ENCODE data around the gene ATAD5. TPM values are rescaled to one million over a fixed set of nuclear protein-coding genes. Genes with fewer than 3 reads are reported as not detected.
A peak's percentile ranks its signal among the peaks of the same experiment; 100 is the strongest.

Gene ATAD5
- 1 to 10 TPM; 2.2 to 4.7 (median 4.0) TPM for total RNA-seq (2021; fragmentation: NEBNext Ultra II Directional; extraction: Animal tissue kit (Norgen Biotek cat#: 25700))
- long read RNA-seq, partial matches to known transcripts, result 2 of 2 reads
- long read RNA-seq, other reads (novel, unspliced or antisense), result 0 of 2 reads

DNA sequence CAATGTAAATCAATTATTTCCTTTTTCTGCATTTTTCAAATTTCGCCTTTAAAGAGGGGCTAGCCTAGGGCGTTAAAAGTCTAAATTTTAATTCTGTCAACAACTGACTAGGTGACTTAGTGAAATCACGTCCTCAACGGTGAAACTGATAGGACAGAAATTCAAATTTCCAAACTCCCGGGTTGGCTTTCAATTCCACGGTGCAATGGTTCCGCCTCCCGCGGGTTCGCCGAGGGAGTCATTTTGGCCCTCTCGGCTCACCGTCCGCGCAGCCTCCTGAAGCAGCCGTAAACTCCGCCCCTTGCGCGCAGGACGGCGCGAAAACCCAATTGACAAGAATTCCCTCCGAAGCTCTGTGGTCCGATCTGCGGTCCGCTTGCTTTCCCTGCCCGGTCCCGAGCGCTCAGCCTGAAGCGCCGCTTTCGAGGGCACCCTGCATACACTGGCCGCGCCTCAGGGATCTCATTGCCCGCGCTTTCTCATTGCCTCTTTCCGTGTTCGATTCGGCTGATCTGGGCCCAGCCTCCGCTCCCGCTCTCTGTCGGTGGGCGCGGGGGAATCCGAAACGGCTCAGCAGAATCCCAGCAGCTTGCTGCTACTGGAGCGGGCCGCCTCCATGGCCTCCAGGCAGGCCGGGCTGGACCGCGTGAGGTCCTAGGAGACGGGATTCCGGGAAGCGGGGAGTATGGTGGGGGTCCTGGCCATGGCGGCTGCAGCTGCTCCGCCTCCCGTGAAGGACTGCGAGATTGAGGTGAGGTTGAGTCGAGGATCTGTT, at the start of gene ATAD5:
Gene ATAD5, plus strand, starts transcription at position 304 of the 775 bp plus-strand sequence. Its CDS starts 382 bp downstream, at position 686.
- no peak for TF ChIP-seq CTCF (IDR thresholded peaks at IDR 0.05)
- H3K36me3 Mint-ChIP-seq (ENCODE audit: low read depth), result no peaks in the 10 kb centered on the region; the same call in none of the 2 replicates
- peak within 1 kb of the TSS; percentile 92 for H3K27ac Mint-ChIP-seq
- peak; percentile 90 for DNase-seq
- H3K9me3 Mint-ChIP-seq, result no peaks in the 10 kb centered on the region
- peak within 1 kb of the TSS; percentile 99 for H3K4me3 Mint-ChIP-seq
- peaks cover 18% of the 10 kb centered on the region for H3K4me1 Mint-ChIP-seq (ENCODE audit: low read depth)
- H3K27me3 Mint-ChIP-seq (ENCODE audit: insufficient read depth), result no peaks in the 10 kb centered on the region

- H3K27ac Mint-ChIP-seq, result no peak overlapping the region
- H3K4me1 Mint-ChIP-seq (ENCODE audit: low read depth), result peaks cover 13% of the 10 kb centered on the region
- TF ChIP-seq CTCF (IDR thresholded peaks at IDR 0.05), result no peak
- no peaks in the 10 kb centered on the region for H3K9me3 Mint-ChIP-seq
- DNase-seq, result no peak
- H3K27me3 Mint-ChIP-seq (ENCODE audit: insufficient read depth), result peaks cover 4% of the 10 kb centered on the region
- peaks cover 32% of the 10 kb centered on the region for H3K36me3 Mint-ChIP-seq (ENCODE audit: low read depth)
- no peak overlapping the region for H3K4me3 Mint-ChIP-seq
These were observed 49.6 kb upstream of the ATAD5 start for GRCh38 chr17:30782206-30782605.

DNA sequence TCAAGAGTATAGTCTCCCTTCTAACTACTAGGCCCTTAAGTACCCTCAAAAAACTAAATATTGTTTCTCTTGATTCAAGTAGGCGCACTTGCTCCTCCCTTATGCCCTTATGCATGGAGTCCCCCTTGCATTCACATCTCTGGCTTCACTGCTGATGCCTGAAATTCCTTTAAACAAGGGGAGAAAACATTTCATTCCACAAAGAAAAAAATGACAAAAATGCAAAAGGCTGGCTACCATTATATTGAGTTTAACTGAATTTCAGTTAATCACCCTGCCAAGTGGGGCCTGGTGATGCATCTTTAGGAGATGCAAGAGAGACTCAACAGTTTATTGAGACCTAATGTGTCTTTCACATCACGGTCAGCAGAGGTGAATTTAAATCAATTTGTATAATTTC, 42.8 kb upstream of the ATAD5 start:
- peaks cover 39% of the 10 kb centered on the region for H3K36me3 Mint-ChIP-seq (ENCODE audit: low read depth)
- H3K27me3 Mint-ChIP-seq (ENCODE audit: insufficient read depth), result peaks cover 5% of the 10 kb centered on the region; the same call in 1 of the 2 replicates
- H3K27ac Mint-ChIP-seq, result peak overlapping the region; percentile 75
- H3K4me3 Mint-ChIP-seq, result peak overlapping the region; percentile 50; the same call in 1 of the 2 replicates
- no peak for TF ChIP-seq CTCF (IDR thresholded peaks at IDR 0.05)
- H3K4me1 Mint-ChIP-seq (ENCODE audit: low read depth), result peaks cover 23% of the 10 kb centered on the region
- H3K9me3 Mint-ChIP-seq, result no peaks in the 10 kb centered on the region
- DNase-seq, result peak; percentile 31

DNA sequence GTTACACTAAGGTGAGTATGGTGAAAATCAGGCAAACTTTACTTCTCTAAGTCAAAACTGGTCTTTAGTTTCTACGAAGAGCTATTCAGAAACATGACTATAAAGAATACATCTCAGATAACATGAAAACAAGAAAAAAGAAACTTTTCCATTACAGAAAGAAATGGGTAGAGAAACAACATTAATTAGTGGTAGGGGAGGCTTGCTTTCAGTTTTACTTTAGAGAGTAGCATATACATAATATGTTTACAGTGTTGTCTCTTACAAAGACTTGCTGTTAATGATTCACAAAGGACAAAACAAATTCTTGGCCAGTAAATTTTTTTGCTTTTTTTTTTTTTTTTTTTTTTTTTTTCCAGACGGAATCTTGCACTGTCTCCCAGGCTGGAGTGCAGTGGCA, 41.5 kb upstream of the ATAD5 start:
- no peak for TF ChIP-seq CTCF (IDR thresholded peaks at IDR 0.05)
- Mint-ChIP-seq H3K27me3 (ENCODE audit: insufficient read depth) (peaks cover 5% of the 10 kb centered on the region; the same call in 1 of the 2 replicates), H3K27ac (peak overlapping the region; percentile 38; the same call in 1 of the 2 replicates), H3K9me3 (no peaks in the 10 kb centered on the region), H3K4me3 (no peak overlapping the region), H3K36me3 (ENCODE audit: low read depth) (peaks cover 40% of the 10 kb centered on the region), H3K4me1 (ENCODE audit: low read depth) (peaks cover 17% of the 10 kb centered on the region)
- no peak for DNase-seq

- TF ChIP-seq CTCF (IDR thresholded peaks at IDR 0.05), result no peak
- Mint-ChIP-seq H3K4me1 (ENCODE audit: low read depth) (peaks cover 17% of the 10 kb centered on the region), H3K27ac (peak overlapping the region; percentile 2; the same call in 1 of the 2 replicates), H3K4me3 (no peak overlapping the region), H3K36me3 (ENCODE audit: low read depth) (peaks cover 34% of the 10 kb centered on the region), H3K27me3 (ENCODE audit: insufficient read depth) (no peaks in the 10 kb centered on the region), H3K9me3 (no peaks in the 10 kb centered on the region)
- no peak for DNase-seq
These were observed 38.3 kb upstream of the ATAD5 start for GRCh38 chr17:30793282-30793977.
